Smooth muscle cell (in vitro differentiated cells): Measurements from ENCODE around the gene PTGES. TPM values are rescaled to one million over a fixed set of nuclear protein-coding genes. Genes with fewer than 3 reads are reported as not detected.

Source experiments
- DNase-seq: peaks from one replicate; lab custom pipeline; 2025; ENCODE audit not compliant: unreplicated experiment; lab: John Stamatoyannopoulos, UW
- H2AFZ ChIP-seq: fragments of 200-600 bp; sonication (generic); 2 replicates; pipeline ENCODE4 v1.6.0; 2016; ENCODE audit warnings: antibody characterized with exemption, low read depth, mild to moderate bottlenecking
- H3F3A ChIP-seq: fragments of 200-600 bp; sonication (generic); 2 replicates; pipeline ENCODE4 v1.6.0; 2017; ENCODE audit warnings: antibody characterized with exemption, low read depth
- H3K27ac ChIP-seq: fragments of 200-600 bp; sonication (generic); 2 replicates; pipeline ENCODE4 v1.5.1; 2016; ENCODE audit warnings: low read depth, mild to moderate bottlenecking
- H3K27me3 ChIP-seq: fragments of 200-600 bp; sonication (generic); 2 replicates; pipeline ENCODE4 v1.6.1; 2016; ENCODE audit warnings: low read depth, mild to moderate bottlenecking
- H3K36me3 ChIP-seq: fragments of 200-600 bp; sonication (generic); 2 replicates; pipeline ENCODE4 v1.5.1; 2016; ENCODE audit warnings: low read depth
- H3K4me1 ChIP-seq: fragments of 200-600 bp; sonication (generic); 2 replicates; pipeline ENCODE4 v1.5.1; 2016; ENCODE audit warnings: low read depth
- H3K4me2 ChIP-seq: fragments of 200-600 bp; sonication (generic); 2 replicates; pipeline ENCODE4 v1.6.0; 2016; ENCODE audit warnings: mild to moderate bottlenecking
- H3K4me3 ChIP-seq: fragments of 200-600 bp; sonication (generic); 2 replicates; pipeline ENCODE4 v1.5.1; 2016; ENCODE audit warnings: mild to moderate bottlenecking
- H3K79me2 ChIP-seq: fragments of 200-600 bp; sonication (generic); 2 replicates; pipeline ENCODE4 v1.6.0; 2016; ENCODE audit warnings: low read depth, mild to moderate bottlenecking
- H3K9ac ChIP-seq: fragments of 200-600 bp; sonication (generic); 2 replicates; pipeline ENCODE4 v1.6.0; 2016; ENCODE audit warnings: low read depth
- H3K9me3 ChIP-seq: fragments of 200-600 bp; sonication (generic); replicated peaks from 2 replicates; pipeline ENCODE4 v1.5.1; 2016; ENCODE audit warnings: low read depth
- H4K20me1 ChIP-seq: fragments of 200-600 bp; sonication (generic); 2 replicates; pipeline ENCODE4 v1.6.0; 2016; ENCODE audit warnings: low read depth
- CTCF ChIP-seq: fragments of 200-600 bp; sonication (generic); IDR thresholded peaks from 2 replicates; pipeline ENCODE4 v1.5.1; 2017; ENCODE audit warnings: borderline replicate concordance, mild to moderate bottlenecking, antibody characterized with exemption; ENCODE audit not compliant: insufficient read depth, poor library complexity, severe bottlenecking
- WGBS: methylation state at CpG from one replicate; pipeline ENCODE4 v1.1.7; 2016; ENCODE audit warnings: low lambda C conversion rate; 5-methylcytosine and 5-hydroxymethylcytosine counted together
- polyA plus RNA-seq: library from polyadenylated mRNA; unstranded; fragments of >200 nt; fragmentation: Nextera tagmentation; extraction: Ambion mirVana; gene quantifications from 2 replicates; pipeline ENCODE4 v1.2.1, GENCODE V29; 2016
- total RNA-seq: library from RNA; depleted of rRNA; stranded (reverse); fragments of >200 nt; gene quantifications from 2 replicates; pipeline ENCODE4 v1.2.3, GENCODE V29; 2014

Gene PTGES
- total and polyA plus RNA-seq, 2 experiments from 2014 or later, result 49.5 to 69.6 TPM

GRCh38 chr9:129703667-129704355 is 49.0 kb downstream of the PTGES start:
- Histone ChIP-seq H3K79me2 (peaks cover 45% of the 10 kb centered on the region), H2AFZ (no peak overlapping the region), H3K4me2 (peak overlapping the region; percentile 68), H3K9me3 (no peaks in the 10 kb centered on the region), H3K4me3 (no peak overlapping the region), H4K20me1 (no peaks in the 10 kb centered on the region), H3K36me3 (no peaks in the 10 kb centered on the region), H3K4me1 (peaks cover 13% of the 10 kb centered on the region), H3K9ac (peak overlapping the region; percentile 65), H3K27ac (peak overlapping the region; percentile 98), H3F3A (peaks cover 33% of the 10 kb centered on the region), H3K27me3 (no peaks in the 10 kb centered on the region)
- DNase-seq, result no peak
- WGBS, result 67% methylated on average over 17 of the region's 17 CpGs
- no peak for TF ChIP-seq CTCF

- H3K4me1 ChIP-seq, result peaks cover 8% of the 10 kb centered on the region
- peak; percentile 41 for DNase-seq
- peak overlapping the region; percentile 98 for H3K27ac ChIP-seq
- H3K27me3 ChIP-seq, result no peaks in the 10 kb centered on the region
- no peaks in the 10 kb centered on the region for H3K9me3 ChIP-seq
- WGBS, result 49% methylated on average over 19 of the region's 19 CpGs
- H3K36me3 ChIP-seq, result no peaks in the 10 kb centered on the region
- peaks cover 25% of the 10 kb centered on the region for H3F3A ChIP-seq
- H4K20me1 ChIP-seq, result no peaks in the 10 kb centered on the region
- H2AFZ ChIP-seq, result no peak overlapping the region
- H3K4me2 ChIP-seq, result peak overlapping the region; percentile 68
- no peak for TF ChIP-seq CTCF
- no peak overlapping the region for H3K4me3 ChIP-seq
- peaks cover 48% of the 10 kb centered on the region for H3K79me2 ChIP-seq
- H3K9ac ChIP-seq, result peak overlapping the region; percentile 65
Observed at GRCh38 chr9:129702589-129703520, 50.0 kb downstream of the PTGES start.

GRCh38 chr9:129701549-129701948 is 51.3 kb downstream of the PTGES start:
- Histone ChIP-seq H3K79me2 (peaks cover 39% of the 10 kb centered on the region), H3F3A (peaks cover 18% of the 10 kb centered on the region), H3K27ac (peak overlapping the region; percentile 98), H4K20me1 (no peaks in the 10 kb centered on the region), H3K9ac (no peak overlapping the region), H3K9me3 (no peaks in the 10 kb centered on the region), H3K36me3 (no peaks in the 10 kb centered on the region), H3K4me2 (peak overlapping the region; percentile 11), H3K4me3 (no peak overlapping the region), H3K4me1 (peaks cover 16% of the 10 kb centered on the region), H2AFZ (no peak overlapping the region), H3K27me3 (no peaks in the 10 kb centered on the region)
- no peak for DNase-seq
- 39% methylated on average over 5 of the region's 5 CpGs for WGBS
- TF ChIP-seq CTCF, result no peak
